Measurements from ENCODE around the gene TTC9B. TPM values are rescaled to one million over a fixed set of nuclear protein-coding genes. Genes with fewer than 3 reads are reported as not detected.

The TTC9B gene
- total and polyA plus RNA-seq, 2 experiments from 2014 or later: 0.63 to 1.0 TPM

DNA sequence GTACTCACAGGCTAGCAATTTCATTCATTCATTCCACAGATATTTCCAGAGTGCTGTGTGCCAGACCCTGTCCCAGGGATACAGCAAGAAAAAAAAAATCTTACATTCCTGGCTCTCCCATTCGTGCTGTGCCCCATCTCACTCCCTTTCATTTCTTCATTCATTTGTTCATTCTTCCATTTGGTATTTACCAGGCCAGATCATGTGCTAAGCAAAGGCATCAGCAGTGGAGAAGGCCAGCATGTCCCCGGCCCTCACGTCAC lies 24.7 kb downstream of the TTC9B start:
- Histone ChIP-seq H3K27me3 (ENCODE audit: insufficient read depth) (no peaks in the 10 kb centered on the region), H3K27ac (ENCODE audit: low read depth) (no peak overlapping the region), H2AFZ (no peak overlapping the region), H3K9me2 (ENCODE audit: insufficient read depth) (no peaks in the 10 kb centered on the region), H4K20me1 (replicated peaks; ENCODE audit: insufficient read depth) (no peaks in the 10 kb centered on the region), H3K4me3 (peak overlapping the region; percentile 99; the same call in 1 of the 2 replicates), H3K36me3 (ENCODE audit: insufficient read depth) (no peaks in the 10 kb centered on the region), H3K4me2 (peak overlapping the region; percentile 89; the same call in 1 of the 2 replicates), H3F3A (replicated peaks; ENCODE audit: low read depth) (0 out of 2 replicates have a peak, but pooled peaks cover 3% of the 10 kb centered on the region), H3K4me1 (ENCODE audit: insufficient read depth) (peaks cover 13% of the 10 kb centered on the region), H3K79me2 (replicated peaks; ENCODE audit: insufficient read depth) (no peaks in the 10 kb centered on the region)
- Mint-ChIP-seq H3K27ac (no peak overlapping the region), H3K4me1 (peaks cover 15% of the 10 kb centered on the region), H3K27me3 (ENCODE audit: insufficient read depth, low read depth, poor library complexity) (peaks cover 14% of the 10 kb centered on the region), H3K9me3 (no peaks in the 10 kb centered on the region; the same call in 2 of the 3 replicates), H3K4me3 (peak overlapping the region; percentile 19; the same call in 1 of the 3 replicates), H3K36me3 (ENCODE audit: low read depth) (no peaks in the 10 kb centered on the region; the same call in 2 of the 3 replicates)
- ATAC-seq (no peak), DNase-seq (ENCODE audit: low spot score) (no peak)
- TF ChIP-seq EZH2phosphoT487 (IDR thresholded peaks at IDR 0.05; ENCODE audit: unreplicated experiment): no peak
- no peak for TF ChIP-seq STAT1 (IDR thresholded peaks at IDR 0.05; ENCODE audit: unreplicated experiment)
- TF ChIP-seq, protein P1, sequence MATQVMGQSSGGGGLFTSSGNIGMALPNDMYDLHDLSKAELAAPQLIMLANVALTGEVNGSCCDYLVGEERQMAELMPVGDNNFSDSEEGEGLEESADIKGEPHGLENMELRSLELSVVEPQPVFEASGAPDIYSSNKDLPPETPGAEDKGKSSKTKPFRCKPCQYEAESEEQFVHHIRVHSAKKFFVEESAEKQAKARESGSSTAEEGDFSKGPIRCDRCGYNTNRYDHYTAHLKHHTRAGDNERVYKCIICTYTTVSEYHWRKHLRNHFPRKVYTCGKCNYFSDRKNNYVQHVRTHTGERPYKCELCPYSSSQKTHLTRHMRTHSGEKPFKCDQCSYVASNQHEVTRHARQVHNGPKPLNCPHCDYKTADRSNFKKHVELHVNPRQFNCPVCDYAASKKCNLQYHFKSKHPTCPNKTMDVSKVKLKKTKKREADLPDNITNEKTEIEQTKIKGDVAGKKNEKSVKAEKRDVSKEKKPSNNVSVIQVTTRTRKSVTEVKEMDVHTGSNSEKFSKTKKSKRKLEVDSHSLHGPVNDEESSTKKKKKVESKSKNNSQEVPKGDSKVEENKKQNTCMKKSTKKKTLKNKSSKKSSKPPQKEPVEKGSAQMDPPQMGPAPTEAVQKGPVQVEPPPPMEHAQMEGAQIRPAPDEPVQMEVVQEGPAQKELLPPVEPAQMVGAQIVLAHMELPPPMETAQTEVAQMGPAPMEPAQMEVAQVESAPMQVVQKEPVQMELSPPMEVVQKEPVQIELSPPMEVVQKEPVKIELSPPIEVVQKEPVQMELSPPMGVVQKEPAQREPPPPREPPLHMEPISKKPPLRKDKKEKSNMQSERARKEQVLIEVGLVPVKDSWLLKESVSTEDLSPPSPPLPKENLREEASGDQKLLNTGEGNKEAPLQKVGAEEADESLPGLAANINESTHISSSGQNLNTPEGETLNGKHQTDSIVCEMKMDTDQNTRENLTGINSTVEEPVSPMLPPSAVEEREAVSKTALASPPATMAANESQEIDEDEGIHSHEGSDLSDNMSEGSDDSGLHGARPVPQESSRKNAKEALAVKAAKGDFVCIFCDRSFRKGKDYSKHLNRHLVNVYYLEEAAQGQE (IDR thresholded peaks at IDR 0.05; ENCODE audit: unreplicated experiment): no peak
- TF ChIP-seq, protein P2, sequence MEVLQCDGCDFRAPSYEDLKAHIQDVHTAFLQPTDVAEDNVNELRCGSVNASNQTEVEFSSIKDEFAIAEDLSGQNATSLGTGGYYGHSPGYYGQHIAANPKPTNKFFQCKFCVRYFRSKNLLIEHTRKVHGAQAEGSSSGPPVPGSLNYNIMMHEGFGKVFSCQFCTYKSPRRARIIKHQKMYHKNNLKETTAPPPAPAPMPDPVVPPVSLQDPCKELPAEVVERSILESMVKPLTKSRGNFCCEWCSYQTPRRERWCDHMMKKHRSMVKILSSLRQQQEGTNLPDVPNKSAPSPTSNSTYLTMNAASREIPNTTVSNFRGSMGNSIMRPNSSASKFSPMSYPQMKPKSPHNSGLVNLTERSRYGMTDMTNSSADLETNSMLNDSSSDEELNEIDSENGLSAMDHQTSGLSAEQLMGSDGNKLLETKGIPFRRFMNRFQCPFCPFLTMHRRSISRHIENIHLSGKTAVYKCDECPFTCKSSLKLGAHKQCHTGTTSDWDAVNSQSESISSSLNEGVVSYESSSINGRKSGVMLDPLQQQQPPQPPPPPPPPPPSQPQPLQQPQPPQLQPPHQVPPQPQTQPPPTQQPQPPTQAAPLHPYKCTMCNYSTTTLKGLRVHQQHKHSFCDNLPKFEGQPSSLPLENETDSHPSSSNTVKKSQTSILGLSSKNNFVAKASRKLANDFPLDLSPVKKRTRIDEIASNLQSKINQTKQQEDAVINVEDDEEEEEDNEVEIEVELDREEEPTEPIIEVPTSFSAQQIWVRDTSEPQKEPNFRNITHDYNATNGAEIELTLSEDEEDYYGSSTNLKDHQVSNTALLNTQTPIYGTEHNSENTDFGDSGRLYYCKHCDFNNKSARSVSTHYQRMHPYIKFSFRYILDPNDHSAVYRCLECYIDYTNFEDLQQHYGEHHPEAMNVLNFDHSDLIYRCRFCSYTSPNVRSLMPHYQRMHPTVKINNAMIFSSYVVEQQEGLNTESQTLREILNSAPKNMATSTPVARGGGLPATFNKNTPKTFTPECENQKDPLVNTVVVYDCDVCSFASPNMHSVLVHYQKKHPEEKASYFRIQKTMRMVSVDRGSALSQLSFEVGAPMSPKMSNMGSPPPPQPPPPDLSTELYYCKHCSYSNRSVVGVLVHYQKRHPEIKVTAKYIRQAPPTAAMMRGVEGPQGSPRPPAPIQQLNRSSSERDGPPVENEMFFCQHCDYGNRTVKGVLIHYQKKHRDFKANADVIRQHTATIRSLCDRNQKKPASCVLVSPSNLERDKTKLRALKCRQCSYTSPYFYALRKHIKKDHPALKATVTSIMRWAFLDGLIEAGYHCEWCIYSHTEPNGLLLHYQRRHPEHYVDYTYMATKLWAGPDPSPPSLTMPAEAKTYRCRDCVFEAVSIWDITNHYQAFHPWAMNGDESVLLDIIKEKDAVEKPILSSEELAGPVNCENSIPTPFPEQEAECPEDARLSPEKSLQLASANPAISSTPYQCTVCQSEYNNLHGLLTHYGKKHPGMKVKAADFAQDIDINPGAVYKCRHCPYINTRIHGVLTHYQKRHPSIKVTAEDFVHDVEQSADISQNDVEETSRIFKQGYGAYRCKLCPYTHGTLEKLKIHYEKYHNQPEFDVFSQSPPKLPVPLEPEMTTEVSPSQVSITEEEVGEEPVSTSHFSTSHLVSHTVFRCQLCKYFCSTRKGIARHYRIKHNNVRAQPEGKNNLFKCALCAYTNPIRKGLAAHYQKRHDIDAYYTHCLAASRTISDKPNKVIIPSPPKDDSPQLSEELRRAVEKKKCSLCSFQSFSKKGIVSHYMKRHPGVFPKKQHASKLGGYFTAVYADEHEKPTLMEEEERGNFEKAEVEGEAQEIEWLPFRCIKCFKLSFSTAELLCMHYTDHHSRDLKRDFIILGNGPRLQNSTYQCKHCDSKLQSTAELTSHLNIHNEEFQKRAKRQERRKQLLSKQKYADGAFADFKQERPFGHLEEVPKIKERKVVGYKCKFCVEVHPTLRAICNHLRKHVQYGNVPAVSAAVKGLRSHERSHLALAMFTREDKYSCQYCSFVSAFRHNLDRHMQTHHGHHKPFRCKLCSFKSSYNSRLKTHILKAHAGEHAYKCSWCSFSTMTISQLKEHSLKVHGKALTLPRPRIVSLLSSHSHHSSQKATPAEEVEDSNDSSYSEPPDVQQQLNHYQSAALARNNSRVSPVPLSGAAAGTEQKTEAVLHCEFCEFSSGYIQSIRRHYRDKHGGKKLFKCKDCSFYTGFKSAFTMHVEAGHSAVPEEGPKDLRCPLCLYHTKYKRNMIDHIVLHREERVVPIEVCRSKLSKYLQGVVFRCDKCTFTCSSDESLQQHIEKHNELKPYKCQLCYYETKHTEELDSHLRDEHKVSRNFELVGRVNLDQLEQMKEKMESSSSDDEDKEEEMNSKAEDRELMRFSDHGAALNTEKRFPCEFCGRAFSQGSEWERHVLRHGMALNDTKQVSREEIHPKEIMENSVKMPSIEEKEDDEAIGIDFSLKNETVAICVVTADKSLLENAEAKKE (CRISPR knock-in tag; IDR thresholded peaks at IDR 0.05): no peak
- TF ChIP-seq ZNF114 (CRISPR knock-in tag; IDR thresholded peaks at IDR 0.05): no peak
- no peak for TF ChIP-seq POLR2AphosphoS5 (IDR thresholded peaks at IDR 0.05; ENCODE audit: low read depth)
- no peak for TF ChIP-seq EZH2 (IDR thresholded peaks at IDR 0.05; ENCODE audit: low read depth, unreplicated experiment)
- TF ChIP-seq, protein P3, sequence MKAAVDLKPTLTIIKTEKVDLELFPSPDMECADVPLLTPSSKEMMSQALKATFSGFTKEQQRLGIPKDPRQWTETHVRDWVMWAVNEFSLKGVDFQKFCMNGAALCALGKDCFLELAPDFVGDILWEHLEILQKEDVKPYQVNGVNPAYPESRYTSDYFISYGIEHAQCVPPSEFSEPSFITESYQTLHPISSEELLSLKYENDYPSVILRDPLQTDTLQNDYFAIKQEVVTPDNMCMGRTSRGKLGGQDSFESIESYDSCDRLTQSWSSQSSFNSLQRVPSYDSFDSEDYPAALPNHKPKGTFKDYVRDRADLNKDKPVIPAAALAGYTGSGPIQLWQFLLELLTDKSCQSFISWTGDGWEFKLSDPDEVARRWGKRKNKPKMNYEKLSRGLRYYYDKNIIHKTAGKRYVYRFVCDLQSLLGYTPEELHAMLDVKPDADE (IDR thresholded peaks at IDR 0.05): no peak
- TF ChIP-seq ZNF331 (CRISPR knock-in tag; IDR thresholded peaks at IDR 0.05; ENCODE audit: low read depth): no peak
